HG02763 (cell line): ENCODE results near the gene PIP4K2C.
"Not testable (repeated sequence)": the region's sequence is repeated elsewhere in the genome, so short reads cannot be mapped to it uniquely, and the experiment has no call there.

Experiments used
- ATAC-seq: cut with Tn5 transposase; IDR thresholded peaks from one replicate; pipeline ENCODE4 v1.9.1; 2021; ENCODE audit warnings: mild to moderate bottlenecking, moderate library complexity; ENCODE audit not compliant: unreplicated experiment

Gene PIP4K2C

GRCh38 chr12:57584050-57584449 lies 6.9 kb upstream of the PIP4K2C start:
- no peak for ATAC-seq

- ATAC-seq = no peak
Measured at GRCh38 chr12:57584690-57585089, 6.3 kb upstream of the PIP4K2C start.

GRCh38 chr12:57585156-57585555 lies 5.8 kb upstream of the PIP4K2C start:
- ATAC-seq = no peak

- ATAC-seq = no peak
Measured at GRCh38 chr12:57586128-57586527, 4.9 kb upstream of the PIP4K2C start.

- no peak for ATAC-seq
Measured at GRCh38 chr12:57586832-57587429, 4.1 kb upstream of the PIP4K2C start.

GRCh38 chr12:57588951-57589610 lies 1.9 kb upstream of the PIP4K2C start:
- not testable (repeated sequence) for ATAC-seq

GRCh38 chr12:57590479-57590863 lies 521 bp upstream of the PIP4K2C start:
- ATAC-seq = no peak

GRCh38 chr12:57591782-57592325 lies 862 bp downstream of the PIP4K2C start:
- no peak for ATAC-seq

GRCh38 chr12:57592551-57593165 lies 1.7 kb downstream of the PIP4K2C start:
- no peak for ATAC-seq

GRCh38 chr12:57593187-57593586 lies 2.2 kb downstream of the PIP4K2C start:
- ATAC-seq = no peak

GRCh38 chr12:57600395-57600794 lies 9.4 kb downstream of the PIP4K2C start:
- ATAC-seq = no peak

GRCh38 chr12:57602544-57602943 lies 11.6 kb downstream of the PIP4K2C start:
- no peak for ATAC-seq

GRCh38 chr12:57603324-57603723 lies 12.3 kb downstream of the PIP4K2C start:
- ATAC-seq = no peak

- ATAC-seq = no peak
Measured at GRCh38 chr12:57603815-57604453, 12.9 kb downstream of the PIP4K2C start.

- peak; percentile 66 for ATAC-seq
Measured at GRCh38 chr12:57604454-57604991, 13.5 kb downstream of the PIP4K2C start, which contains the start of gene DTX3. TSS of gene DTX3 (plus strand) at chr12:57604824. CDS start at chr12:57606518, 1,694 bp downstream.

GRCh38 chr12:57604992-57605810 lies 14.2 kb downstream of the PIP4K2C start:
- peak; percentile 7 for ATAC-seq

GRCh38 chr12:57605811-57606311 lies 14.9 kb downstream of the PIP4K2C start:
- no peak for ATAC-seq

GRCh38 chr12:57606399-57606798 lies 15.4 kb downstream of the PIP4K2C start:
- ATAC-seq = no peak

- no peak for ATAC-seq
Measured at GRCh38 chr12:57606821-57607220, 15.8 kb downstream of the PIP4K2C start.
